GM10248 (cell line): ENCODE results near the gene MPL.
"Not testable (repeated sequence)": the region's sequence is repeated elsewhere in the genome, so short reads cannot be mapped to it uniquely, and the experiment has no call there.

Experiments
- CTCF ChIA-PET: fragments of 300-600 bp; sonication (Branson Sonifier 250); formaldehyde crosslinking; extraction: SDS; loops from one replicate; lab custom pipeline; 2021; ENCODE audit warnings: antibody characterized with exemption; lab: Yijun Ruan, JAX
- POLR2A ChIA-PET: fragments of 350-650 bp; sonication (Branson Sonifier 250); formaldehyde crosslinking; extraction: SDS; loops from one replicate; lab custom pipeline; 2020; ENCODE audit warnings: antibody characterized with exemption; lab: Yijun Ruan, JAX
- DNase-seq: peaks from one replicate; pipeline ENCODE4 v3.0.0; 2012; ENCODE audit errors: extremely low spot score
- TF ChIP-seq, protein P1 (sequence below): IDR thresholded peaks from 2 replicates; pipeline ENCODE4 v1.5.1; 2012; ENCODE audit warnings: mild to moderate bottlenecking, low read depth; ENCODE audit errors: extremely low read depth, missing control alignments, control extremely low read depth

MPL gene

DNA sequence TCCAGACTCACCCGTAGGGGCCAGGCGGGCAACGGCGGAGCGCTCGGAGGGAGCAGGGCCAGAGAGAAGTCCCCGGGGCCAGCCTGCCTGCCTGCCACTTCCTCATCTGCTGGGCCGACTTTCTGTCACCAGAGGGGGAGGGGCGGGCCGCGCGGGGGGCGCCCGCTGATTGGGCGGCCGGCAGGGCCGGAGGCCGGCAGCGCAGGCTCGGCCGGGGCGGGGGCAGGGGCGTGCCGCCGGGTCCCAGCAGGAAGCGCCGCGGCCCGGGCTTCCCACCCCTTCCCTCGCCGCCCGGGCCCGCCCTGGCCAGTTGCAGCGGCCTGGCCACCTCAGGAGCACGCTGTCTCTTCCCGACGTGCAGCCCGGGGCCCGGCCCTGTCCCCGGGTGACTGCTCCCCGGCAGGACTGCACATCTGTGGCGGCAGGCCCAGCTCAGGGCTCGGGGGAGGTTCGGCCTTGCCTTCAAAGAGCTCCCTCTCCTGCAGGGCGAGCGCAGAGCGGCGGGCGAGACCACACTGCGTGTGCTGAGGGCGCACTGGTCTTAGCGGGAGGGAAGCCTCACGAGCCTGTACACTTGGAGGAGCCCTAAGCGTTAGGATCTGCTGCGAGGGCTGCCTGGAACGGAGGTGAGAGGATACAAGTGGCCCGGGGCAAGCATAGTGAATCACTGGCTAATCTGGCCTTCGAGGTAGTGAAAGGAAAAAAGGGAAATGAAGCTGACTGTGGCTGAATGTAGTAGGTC, 30.5 kb downstream of the MPL start, which contains the start of gene ELOVL1:
Gene ELOVL1, minus strand, starts transcription at position 108 of the 742 bp plus-strand sequence. CDS start 2,402 bp downstream, outside the sequence.
- ChIA-PET POLR2A (interaction anchor here (0.5 to 2.0 kb wide), 9 partner anchors 9 to 1536 kb away, joined by 3 to 13 read pairs (median 3); partner anchors contain the start of genes CDC20, HYI and KDM4A), CTCF (interaction anchor here (0.9 to 2.7 kb wide), 8 partner anchors 8 to 141 kb away, joined by 3 to 11 read pairs (median 4); partner anchors contain the start of gene CDC20)
- TF ChIP-seq, protein P1, sequence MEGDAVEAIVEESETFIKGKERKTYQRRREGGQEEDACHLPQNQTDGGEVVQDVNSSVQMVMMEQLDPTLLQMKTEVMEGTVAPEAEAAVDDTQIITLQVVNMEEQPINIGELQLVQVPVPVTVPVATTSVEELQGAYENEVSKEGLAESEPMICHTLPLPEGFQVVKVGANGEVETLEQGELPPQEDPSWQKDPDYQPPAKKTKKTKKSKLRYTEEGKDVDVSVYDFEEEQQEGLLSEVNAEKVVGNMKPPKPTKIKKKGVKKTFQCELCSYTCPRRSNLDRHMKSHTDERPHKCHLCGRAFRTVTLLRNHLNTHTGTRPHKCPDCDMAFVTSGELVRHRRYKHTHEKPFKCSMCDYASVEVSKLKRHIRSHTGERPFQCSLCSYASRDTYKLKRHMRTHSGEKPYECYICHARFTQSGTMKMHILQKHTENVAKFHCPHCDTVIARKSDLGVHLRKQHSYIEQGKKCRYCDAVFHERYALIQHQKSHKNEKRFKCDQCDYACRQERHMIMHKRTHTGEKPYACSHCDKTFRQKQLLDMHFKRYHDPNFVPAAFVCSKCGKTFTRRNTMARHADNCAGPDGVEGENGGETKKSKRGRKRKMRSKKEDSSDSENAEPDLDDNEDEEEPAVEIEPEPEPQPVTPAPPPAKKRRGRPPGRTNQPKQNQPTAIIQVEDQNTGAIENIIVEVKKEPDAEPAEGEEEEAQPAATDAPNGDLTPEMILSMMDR = peak; percentile 24
- peak; percentile 97 for DNase-seq

DNA sequence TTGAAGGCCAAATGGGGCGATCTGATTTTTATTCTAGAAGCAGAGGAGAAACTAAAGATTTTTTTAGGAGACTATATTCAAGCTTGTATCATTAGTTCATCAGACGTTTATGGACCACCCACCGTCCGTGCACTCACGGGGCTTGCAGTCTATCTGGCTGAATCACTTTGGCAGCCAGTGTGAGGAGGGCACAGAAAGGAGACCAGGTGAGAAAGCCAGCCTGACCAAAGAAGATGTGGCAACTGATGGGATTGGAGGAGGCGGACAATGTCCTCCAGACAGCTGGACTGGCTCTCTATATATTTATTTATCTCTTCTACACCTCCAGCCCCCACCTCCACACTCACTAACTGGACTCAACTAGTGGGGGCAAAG, 31.0 kb downstream of the MPL start:
- ChIA-PET CTCF (interaction anchor here (0.9 to 2.7 kb wide), 8 partner anchors 9 to 142 kb away, joined by 3 to 11 read pairs (median 4); partner anchors contain the start of gene CDC20), POLR2A (interaction anchor here (0.6 to 1.4 kb wide), 3 partner anchors 10 to 73 kb away, joined by 3 to 6 read pairs (median 4); partner anchors contain the start of gene CDC20)
- DNase-seq = no peak
- TF ChIP-seq, protein P1 = no peak

DNA sequence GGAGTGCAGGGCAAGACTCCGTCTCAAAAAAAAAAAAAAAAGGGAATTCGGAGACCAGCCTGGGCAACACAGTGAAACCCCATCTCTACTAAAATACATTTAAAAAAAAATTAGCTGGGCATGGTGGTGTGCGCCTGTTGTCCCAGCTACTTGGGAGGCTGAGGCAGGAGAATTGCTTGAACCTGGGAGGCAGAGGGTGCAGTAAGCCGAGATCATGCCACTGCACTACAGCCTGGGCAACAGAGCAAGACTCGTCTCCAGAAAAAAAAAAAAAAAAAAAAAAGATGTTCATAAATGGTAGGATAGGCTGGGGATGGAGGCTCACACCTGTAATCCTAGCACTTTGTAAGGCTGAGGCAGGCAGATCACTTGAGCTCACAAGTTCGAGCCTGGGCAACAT, 32.2 kb downstream of the MPL start:
- ChIA-PET POLR2A (interaction anchor here (0.6 to 0.7 kb wide), 2 partner anchors 32 to 40 kb away, joined by 5 to 7 read pairs; partner anchors contain the start of gene MPL), CTCF (interaction anchor here (0.8 kb wide), 1 partner anchor 9 kb away, joined by 4 read pairs; no protein-coding TSS in a partner anchor)
- DNase-seq = not testable (repeated sequence)

DNA sequence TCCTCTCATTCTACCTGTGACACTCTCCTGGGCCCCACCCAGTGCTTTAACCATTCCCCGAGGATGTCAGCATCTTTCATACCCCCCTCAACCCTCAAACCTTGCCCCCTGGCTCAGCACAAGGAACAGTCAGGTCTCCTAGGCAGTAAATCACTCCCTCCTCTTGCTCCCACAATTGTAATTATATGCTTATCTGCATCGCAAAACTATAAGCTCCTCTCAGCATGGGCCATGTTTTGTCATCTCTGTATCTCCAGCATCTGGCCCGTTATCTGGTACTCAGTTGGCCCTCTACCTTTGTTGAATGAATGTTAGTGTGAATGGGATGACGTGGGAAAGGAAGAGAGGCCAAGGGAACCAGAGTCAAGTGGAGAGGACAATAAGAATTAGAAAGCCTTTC, 32.9 kb downstream of the MPL start:
- DNase-seq = no peak
- TF ChIP-seq, protein P1 = no peak
- ChIA-PET POLR2A (interaction anchor here (0.6 to 0.7 kb wide), 2 partner anchors 33 to 41 kb away, joined by 5 to 7 read pairs; partner anchors contain the start of gene MPL), CTCF (no interaction called here)

DNA sequence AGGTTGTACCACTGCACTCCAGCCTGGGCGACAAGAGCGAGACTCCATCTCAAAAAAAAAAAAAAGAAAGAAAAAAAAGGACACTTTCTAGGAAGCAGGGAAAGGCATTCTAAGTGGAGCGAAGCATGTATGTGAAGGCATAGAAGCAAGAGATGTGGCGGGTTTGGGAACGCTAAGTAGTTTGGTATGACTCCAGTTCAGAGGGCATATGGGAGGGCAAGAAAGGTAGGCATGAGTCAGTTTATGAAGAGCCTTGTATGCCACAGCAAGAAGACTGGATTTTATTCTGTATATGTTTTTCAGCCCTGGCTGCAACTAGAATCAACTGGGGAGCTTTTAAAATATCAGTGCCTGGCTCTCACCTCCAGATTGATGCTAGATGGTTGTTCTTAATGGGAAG, 34.6 kb downstream of the MPL start:
- no peak for DNase-seq
- TF ChIP-seq, protein P1 = no peak
- POLR2A ChIA-PET = no interaction called here
- CTCF ChIA-PET = no interaction called here

DNA sequence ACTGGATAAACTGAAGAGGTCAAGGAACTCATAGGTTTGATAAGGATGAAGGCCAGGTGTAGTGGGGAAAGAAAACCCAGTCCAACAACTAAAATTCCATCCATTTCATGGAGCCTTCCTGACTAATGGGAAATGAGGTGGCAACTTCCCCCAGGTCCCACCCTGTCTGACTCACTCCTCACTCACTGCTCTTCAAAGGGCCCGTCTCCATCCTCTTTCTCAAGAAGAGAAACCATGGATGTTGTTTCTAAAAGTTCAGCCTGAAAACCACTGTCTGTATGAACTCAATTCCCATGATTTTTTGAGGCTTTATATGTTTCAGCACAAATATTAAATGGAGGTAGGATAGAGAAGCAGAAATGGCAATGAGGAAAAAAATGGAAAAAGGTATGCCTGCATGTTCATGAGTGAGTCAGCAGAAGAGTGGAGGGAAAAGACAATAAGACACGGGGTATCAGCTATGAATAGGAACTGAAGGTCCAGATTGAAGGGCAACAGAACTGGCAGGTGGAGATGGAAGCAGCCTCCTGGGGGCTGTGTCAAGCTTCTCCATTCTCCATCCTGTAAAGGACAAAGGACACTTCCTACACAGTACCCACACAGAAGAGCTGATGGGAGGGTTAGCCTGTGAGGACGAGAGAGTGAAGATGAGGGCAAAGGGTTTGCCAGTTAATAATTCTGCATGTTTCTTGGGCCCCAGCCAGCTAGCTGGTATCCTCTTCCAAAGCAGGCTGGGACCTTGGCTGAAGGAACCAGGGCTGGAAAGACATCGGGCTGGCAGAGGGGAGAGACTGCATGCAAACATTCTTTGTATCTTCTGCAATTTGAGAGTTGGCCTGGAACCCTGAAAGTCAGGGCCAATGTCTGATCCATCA, 35.7 kb downstream of the MPL start:
- CTCF ChIA-PET = interaction anchor here (1.2 kb wide), 1 partner anchor 15 kb away, joined by 3 read pairs; no protein-coding TSS in a partner anchor
- POLR2A ChIA-PET = no interaction called here
- TF ChIP-seq, protein P1 = no peak
- DNase-seq = no peak
